CD4-positive, alpha-beta T cell treated with Interleukin-10 for 1 hour (primary cell): ENCODE results near the gene BICDL2.
A peak's percentile ranks its signal among the peaks of the same experiment; 100 is the strongest.

Experiments
- DNase-seq: peaks from one replicate; pipeline ENCODE4 v3.0.0-alpha.2; 2020

Gene BICDL2

GRCh38 chr16:2980227-2981176 is 56.2 kb downstream of the BICDL2 start, which contains the start of gene PKMYT1:
Gene PKMYT1, minus strand, starts transcription at chr16:2980446. Its CDS starts 789 bp downstream, at chr16:2979657.
- DNase-seq, result peak; percentile 95

GRCh38 chr16:2979669-2980226 is 57.0 kb downstream of the BICDL2 start:
- no peak for DNase-seq
